Activated T-helper 1 cell treated with anti-CD3 and anti-CD28 coated beads, Interleukin-2, amount 50 U/mL, for 16 hours (primary cell): ENCODE results near the gene PPP1R12B.
"Not testable (repeated sequence)": the region's sequence is repeated elsewhere in the genome, so short reads cannot be mapped to it uniquely, and the experiment has no call there.

Source experiments
- DNase-seq, 2 donors: peaks; one replicate each; pipeline ENCODE4 v3.0.0-alpha.2; 2020; ENCODE audit warnings: low read depth in 1 of 2, low spot score in 1 of 2

The PPP1R12B gene

DNA sequence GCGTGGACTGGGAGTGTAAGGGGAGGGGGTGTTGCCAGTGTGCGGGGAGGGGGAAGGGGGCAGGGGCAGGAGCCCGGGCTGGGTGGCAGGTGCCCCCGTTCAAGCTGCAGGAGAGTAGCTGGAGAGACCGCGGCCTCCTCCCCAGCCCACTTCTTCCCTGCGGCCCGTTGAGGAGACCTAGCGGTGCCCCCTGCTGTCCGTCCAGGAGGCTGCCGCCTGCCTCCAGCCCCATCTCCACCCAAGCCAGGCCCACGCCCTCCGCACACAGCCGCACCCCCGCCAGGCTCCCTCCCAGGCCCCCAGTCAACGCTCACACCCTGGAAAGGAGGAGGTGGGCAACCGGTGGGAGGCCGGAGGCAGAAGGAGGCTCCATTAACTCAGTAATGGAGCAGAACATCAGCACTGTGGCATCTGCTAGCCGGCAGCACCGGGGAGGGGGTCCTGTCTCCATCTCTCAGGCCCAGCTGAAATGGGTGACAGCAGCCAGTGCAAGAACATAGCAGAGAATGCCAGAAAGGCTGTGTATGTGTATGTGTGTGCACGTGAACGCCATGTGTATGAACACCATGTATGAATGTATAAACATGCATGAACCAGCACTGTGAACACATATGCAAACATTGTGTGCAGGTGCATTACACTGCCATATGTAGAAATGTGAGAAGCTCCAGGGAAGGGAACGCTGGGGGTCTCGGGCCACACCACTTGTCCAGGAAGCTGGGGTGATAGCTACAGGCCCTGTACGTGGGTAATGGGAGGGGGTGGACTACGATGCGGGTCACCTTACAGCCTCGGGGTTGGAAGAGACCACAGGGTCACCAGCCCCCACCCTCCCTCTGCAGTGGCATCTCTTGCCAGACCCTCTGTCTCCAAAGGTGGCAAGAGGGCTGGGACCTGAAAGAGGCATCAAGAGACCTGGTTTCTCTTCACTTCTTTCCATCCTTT lies 277.2 kb downstream of the PPP1R12B start:
- peak; percentile 19 to 23 for DNase-seq

DNA sequence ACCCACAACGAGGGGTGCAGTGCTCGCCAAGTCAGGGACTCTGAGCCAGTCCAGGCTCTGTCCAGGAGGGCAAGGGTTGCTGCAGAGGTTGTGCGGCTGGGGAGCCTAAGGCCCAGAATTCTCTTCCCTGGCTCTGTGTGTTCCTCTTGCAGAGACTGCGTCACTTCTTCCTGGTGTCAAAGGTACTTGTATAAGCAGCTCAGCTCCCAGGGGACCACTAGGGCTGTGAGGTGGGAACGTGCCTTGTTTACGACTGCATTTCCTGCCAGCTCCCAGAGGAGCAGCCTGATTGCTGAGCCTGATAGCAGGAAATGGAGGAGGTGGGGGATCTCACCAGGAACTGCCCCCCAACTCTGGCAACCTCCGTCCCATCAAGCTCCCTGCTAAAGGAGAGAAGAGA lies 278.5 kb downstream of the PPP1R12B start:
- not testable (repeated sequence) for DNase-seq

DNA sequence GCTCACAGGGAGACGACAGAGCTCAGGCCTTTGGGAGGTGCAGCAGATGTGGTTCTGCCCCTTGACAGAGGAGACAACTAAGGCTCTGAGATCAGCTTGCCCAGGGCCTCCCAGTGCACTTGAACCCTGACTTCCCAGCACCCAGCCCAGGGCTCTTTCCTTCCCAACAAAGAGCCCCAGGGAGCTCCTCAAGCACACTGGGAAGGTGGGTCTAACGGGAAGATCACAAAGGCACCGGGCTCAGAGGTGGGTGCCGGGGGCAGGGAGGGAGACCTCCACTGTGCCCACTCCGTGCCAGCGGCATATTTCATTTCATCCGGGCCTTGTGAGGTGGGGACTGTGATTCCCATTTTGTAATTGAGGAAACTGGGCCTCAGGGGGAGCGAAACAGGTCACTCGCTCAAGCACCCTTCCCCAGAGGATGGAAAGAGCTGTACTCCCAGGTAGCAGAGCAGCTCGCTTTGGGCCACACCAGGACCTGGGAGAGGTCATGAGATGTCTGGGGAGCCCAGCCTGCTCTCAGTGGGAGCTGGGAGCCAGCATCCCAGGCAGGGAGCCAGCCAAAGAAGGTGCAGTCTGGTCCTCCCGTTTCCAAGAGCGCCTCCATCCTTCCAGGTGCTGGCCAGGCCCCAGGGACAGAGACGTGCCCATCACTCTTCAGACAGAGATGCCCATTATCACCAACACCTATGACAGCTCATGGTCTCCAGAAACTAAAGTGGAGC lies 279.5 kb downstream of the PPP1R12B start:
- DNase-seq = no peak

DNA sequence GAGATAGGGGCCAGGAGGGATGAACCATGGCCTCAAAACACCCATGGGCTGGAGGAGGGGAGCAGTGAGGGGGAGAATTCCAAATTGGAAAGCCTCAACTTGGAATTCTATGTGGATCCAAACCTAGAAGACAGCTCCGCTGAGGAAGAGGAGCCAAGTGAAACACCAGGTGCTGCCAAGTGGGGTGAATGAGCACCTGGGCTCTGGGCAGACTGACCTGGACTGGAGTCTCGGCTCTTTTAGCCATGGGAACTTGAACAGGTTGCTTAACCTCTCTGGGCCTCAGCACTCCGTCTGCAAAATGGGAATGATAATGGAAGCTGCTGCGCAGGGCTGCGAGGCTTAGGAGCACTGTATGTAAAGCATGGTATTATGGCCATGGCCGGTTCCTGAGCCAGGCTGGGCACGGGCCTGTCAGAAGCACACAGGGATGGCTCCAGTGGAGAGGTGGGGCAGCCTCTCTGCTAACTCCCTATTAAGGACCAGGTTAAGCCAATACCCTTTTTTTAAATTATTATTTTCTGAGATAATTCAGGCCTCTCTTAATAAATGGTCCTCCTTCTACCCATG lies 280.2 kb downstream of the PPP1R12B start:
- no peak for DNase-seq

DNA sequence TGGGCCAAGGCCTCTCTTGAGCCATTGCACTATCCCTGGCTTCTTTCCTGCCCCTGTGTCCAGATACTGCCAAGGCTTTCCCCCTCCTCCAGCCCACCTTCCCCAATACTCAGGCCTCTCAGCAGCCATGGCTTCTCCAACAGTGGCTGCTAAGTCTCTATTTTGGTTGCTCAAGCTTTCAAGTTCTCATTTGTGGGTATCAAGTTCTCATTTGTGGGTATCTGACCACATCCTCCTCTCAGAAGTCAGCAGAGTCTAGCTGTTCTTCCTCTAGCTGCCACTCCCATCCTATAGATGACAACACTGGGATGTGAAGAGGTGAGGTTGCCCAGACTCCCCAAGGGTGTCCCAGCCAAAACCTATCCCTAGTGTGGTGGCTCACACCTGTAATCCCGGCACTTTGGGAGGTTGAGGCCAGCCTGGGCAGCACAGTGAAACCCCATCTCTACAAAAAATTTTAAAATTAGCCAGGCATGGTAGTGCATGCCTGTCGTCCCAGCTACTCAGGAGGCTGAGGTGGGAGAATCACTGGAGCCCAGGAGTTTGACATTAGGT lies 280.8 kb downstream of the PPP1R12B start:
- DNase-seq = not testable (repeated sequence)

DNA sequence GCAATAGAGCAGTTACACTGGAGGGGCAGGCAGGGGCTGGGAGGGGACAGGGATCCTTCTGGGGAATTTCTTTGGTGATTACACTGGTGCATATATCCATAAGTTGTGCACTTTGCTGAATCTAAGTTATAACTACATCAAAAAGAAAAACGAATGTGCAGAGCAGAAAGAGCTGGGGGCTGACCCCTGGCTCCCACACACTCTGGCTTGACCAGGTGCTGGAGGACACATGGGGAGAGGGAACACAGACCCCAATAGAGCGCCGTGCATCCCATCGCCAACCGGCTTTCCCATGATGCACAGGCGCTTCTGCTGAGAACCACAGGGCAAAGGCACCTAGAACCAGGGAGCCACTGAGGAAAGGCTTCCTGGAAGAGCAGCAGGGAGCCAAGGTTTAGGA lies 281.6 kb downstream of the PPP1R12B start:
- DNase-seq = not testable (repeated sequence)

DNA sequence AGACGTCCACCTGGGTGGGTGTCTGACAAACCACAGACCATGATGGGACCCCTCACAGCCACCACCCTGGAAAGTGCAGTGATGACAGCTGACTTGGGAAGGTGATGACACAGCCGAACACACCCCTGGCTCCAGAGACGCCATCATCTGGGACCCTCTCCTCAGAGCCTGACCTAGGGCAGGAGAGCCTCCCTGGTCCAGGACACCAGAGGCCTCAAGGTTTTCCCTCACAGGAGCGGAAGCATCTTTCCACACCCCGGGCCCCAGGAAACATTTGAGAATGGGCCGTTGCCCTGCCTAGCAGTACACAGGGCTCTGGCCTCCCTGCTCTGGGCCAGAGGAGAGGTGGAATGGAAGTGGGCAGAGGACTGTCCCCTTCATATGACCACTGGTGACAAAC lies 282.0 kb downstream of the PPP1R12B start:
- DNase-seq = no peak

DNA sequence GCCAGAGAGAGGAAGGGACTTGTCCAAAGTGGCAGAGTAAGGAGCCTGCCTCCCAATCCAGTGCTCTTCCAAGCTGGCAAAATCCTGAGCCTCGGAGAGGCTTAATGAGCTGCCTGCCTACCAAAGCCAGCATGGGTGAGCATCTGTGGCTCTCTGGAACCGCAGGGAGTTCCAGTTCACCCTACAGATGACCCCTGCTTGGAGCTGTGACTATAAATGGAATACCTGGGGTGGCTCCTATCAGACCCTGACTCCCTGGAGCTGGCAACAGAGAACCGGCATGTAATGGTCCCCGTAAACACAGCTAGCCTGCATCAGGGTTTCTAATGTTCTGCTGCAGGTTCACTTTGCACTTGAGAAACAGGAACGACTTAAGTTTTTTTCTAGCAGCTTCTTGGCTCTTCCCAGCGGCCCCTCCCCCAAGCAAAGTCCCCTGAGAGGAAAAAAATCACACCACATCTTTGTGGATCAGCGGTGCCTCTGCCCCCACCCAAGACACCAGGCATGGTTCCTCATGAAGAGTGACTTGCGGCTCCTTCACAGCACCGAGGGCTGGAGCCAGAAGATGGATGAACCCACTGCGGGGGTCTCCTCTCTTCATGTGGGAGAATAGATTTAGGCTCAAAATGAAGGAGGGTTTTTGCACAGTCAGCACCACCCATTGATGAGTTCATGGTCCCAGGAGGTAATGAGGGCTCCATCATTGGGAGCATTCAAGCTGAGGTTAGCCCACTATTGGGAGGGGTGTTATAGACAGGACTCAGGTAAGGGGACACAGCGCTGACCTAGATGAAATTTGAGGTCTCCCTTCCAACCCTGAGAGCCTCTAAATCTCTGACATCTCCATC lies 282.8 kb downstream of the PPP1R12B start:
- no peak for DNase-seq

DNA sequence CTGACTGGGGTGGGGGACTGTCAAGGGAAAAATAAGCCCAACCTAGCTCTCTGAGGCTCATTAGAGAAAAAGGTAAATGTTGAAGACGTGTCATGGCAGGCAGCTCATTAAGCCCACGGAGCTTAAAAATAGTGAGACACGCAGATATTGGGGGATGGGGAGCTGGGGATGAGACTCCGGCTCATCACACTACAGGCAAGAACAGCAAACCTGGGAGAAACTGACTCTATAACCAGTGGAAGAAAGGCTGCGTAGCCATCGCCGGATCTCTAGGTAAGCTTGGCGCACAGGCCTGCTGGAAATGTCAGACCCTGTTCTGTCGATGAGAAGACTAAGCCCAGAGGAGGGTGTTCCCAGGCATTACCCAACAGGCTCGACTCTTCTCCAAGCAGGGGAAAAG lies 283.7 kb downstream of the PPP1R12B start:
- no peak for DNase-seq

DNA sequence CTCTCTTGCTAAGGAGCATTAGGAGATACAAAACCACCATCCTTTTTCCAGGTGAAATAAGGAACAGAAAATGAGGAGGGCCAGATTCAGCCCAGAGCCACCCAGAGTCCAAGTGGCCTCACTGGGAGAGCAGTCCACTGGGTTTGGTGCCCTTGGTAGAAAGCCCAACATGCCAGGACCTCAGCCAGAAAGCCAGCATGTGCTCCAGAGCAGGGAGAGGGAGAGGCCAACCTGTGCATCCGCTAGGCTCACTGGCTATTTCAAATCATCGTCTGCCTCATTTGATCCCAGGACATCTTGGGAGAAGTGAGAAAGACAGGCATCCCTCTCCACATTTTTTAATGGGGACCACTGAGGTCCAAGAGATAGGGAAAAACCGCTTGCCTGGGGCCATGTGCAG lies 287.7 kb downstream of the PPP1R12B start:
- not testable (repeated sequence) for DNase-seq

DNA sequence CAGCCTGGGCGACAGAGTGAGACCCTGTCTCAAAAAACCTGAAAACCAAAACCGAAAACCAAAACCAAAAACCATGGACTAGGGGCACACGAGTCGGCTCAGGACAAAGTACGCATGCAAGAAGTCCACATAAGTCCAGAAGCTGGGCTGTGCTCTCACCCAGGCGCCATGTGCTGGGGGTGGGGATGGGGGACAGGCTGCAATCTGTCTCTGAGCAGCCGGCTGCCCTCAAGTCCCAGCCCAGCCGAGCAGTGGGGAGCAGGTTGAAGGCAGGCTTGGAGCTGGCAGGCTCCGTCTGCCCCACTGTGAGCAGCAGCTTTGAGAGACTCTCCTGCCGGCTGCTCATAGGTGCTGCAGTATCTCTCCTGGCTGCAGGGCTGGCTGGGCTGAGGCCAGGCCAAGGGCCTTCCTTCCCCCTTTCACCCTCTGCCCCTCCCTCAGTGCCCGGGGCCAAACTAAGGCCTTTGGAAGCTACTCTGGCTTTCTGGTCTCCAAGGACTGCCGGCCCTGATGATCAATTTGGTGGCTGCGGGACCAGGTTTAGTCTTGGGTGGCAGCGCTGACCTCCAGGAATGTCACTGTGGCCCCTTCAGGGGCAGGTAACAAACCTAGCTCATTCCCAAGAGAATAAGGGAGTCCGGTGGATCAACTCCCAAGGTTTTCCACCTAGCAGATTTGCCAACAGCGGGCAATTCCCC lies 289.0 kb downstream of the PPP1R12B start:
- not testable (repeated sequence) for DNase-seq

DNA sequence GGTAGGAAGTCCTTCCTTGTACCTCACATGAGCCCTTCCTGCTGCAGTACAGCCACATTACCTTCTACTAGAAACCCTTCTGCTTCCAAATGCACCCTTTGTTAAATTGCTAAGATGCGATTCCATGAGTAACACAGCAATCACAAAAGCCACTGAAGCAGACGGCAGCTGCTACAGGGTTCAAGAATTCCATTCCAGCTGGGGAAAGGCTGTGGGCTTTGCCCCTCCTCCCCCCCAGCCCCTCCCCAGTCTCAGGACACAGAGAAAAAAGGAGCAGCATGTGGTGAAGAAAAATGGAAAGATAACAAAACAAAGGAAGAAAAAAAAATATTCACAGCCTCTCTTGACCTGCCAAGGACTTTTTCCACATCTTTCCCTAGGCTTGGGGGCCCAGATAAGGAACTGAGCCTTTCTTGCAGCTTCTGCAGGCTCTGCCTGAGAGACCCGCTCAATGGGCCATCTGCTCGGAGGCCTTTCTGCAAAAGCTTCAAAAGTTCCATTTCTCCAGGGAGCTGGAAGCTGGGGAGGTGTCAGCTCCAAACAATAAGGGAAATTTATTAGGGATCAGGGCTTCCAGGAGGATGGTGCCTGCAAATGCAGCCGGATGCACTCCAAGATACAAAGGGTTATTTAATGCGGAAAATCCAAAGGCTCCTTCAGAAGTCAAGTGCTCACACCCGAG lies 289.7 kb downstream of the PPP1R12B start:
- DNase-seq = no peak

DNA sequence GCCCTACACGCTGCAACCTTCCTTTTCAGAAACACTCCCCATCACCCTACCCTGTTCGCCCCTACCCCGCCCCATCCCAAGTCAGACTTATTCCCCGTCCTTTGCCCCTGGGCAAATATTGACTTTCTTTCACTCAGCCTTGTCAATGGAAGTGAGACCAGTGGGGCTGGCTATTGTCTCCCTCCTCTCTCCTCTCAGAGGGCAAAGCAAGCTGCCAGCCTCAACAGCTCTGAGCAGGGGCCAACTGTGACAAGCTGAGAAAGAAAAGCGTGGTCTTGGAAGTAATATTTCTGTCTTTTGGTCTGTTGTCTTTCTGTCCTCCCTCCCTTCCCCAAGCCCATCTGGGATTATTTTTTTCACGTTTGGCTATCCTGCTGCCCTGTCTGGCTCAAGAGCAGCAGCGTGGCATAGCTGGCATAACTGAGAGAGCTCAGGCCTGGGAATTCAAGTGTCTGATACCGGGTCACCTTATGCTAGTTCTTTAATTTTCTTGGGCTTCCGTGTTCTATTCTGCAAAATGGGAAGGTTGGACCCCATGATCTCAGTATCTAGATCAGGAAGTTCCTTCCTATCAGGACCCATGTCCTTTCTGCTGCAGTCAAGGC lies 290.3 kb downstream of the PPP1R12B start:
- not testable (repeated sequence) for DNase-seq

DNA sequence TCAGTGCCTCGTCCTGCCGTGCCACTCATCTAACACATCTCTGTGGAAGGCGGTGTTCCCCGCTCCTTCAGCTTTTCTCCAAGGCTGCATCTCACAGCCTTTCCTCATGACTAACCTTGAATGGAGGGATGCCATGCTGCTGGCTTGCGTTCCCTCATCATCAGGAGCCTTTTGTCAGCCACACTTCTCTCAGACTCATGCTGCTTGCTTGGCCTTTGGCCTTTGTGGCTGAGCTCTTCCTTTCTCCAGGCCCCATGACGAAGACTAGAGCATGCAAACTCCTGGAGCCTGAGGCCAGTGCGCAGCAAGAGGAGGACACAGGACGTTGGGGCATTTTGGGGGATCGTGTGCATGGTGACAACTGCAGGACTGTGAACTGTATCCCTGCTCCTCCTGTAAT lies 291.0 kb downstream of the PPP1R12B start:
- no peak for DNase-seq

DNA sequence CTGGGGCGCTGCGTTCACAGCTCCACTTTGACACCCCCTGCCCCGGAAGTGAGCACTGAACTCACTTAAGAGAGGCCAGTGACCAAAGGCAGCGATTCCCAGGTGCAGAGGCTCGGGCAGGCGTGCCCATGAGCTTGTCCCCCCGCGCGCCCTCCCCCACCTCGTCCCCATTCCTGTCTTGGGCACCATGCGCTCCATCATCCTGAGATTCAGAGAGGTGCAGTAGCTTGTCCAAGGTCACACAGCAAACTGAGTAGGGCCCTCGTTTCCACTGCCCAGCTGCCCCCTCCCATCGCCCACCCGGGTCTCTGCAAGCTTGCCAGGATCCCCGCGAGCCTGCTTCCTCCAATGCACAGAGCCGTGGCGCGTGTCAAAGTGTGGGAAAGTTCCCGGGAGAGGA lies 293.7 kb downstream of the PPP1R12B start:
- DNase-seq = no peak
